IMR-90 (cell line): ENCODE measurements around the gene TBC1D9B. TPM values are rescaled to one million over a fixed set of nuclear protein-coding genes. Genes with fewer than 3 reads are reported as not detected.

Source experiments
- ATAC-seq: fragments of 200-7000 bp; cut with Tn5 transposase; 2 replicates; pipeline ENCODE4 v1.9.1; 2020; ENCODE audit warnings: low read depth, mild to moderate bottlenecking, moderate library complexity
- BruUV-seq: library from RNA; stranded (reverse); fragments of 400-500 nt; replicated peaks from 2 replicates; lab custom pipeline; 2021; lab: Mats Ljungman, UMichigan
- CTCF ChIA-PET: fragments of 300-600 bp; formaldehyde crosslinking; extraction: SDS; loops from one replicate; lab custom pipeline; 2021; ENCODE audit warnings: antibody characterized with exemption; lab: Yijun Ruan, JAX
- POLR2A ChIA-PET: fragments of 300-600 bp; sonication (Branson Sonifier 250); formaldehyde crosslinking; loops from one replicate; lab custom pipeline; 2022; ENCODE audit warnings: antibody characterized with exemption; ENCODE audit not compliant: unreplicated experiment; lab: Charles Lee
- DNase-seq: peaks from one replicate; pipeline ENCODE4 v3.0.0; 2013
- H2AFZ ChIP-seq: replicated peaks from 2 replicates; pipeline ENCODE3; 2013; ENCODE audit warnings: low read length, mild to moderate bottlenecking; ENCODE audit not compliant: poor library complexity
- H2AK5ac ChIP-seq: 2 replicates; pipeline ENCODE4 v1.6.1; 2013; ENCODE audit warnings: low read depth, low read length, inconsistent platforms
- H2AK9ac ChIP-seq: replicated peaks from 2 replicates; pipeline ENCODE3; 2013; ENCODE audit warnings: mild to moderate bottlenecking, low read depth, low read length, moderate library complexity; ENCODE audit not compliant: poor library complexity
- H2BK120ac ChIP-seq: 2 replicates; pipeline ENCODE4 v1.6.1; 2013; ENCODE audit warnings: low read depth, low read length, inconsistent platforms
- H2BK15ac ChIP-seq: 3 replicates; pipeline ENCODE4 v1.6.1; 2013; ENCODE audit warnings: low read depth, low read length, inconsistent platforms
- H2BK20ac ChIP-seq: 2 replicates; pipeline ENCODE4 v1.6.1; 2013; ENCODE audit warnings: low read depth, mild to moderate bottlenecking, inconsistent platforms, low read length, moderate library complexity
- H2BK5ac ChIP-seq: 2 replicates; pipeline ENCODE4 v1.6.1; 2013; ENCODE audit warnings: mild to moderate bottlenecking, low read depth, low read length, inconsistent platforms; ENCODE audit not compliant: poor library complexity, severe bottlenecking
- H3K14ac ChIP-seq: replicated peaks from 2 replicates; pipeline ENCODE4 v1.6.1; 2013; ENCODE audit warnings: low read depth, low read length, inconsistent platforms
- H3K18ac ChIP-seq: 2 replicates; pipeline ENCODE4 v1.6.1; 2013; ENCODE audit warnings: low read depth, low read length, control low read depth
- H3K23ac ChIP-seq: 2 replicates; pipeline ENCODE4 v1.6.1; 2013; ENCODE audit warnings: low read depth, low read length, inconsistent platforms
- H3K27ac ChIP-seq: 2 replicates; pipeline ENCODE4 v1.5.1; 2013; ENCODE audit warnings: mild to moderate bottlenecking, control low read depth, low read length; ENCODE audit not compliant: insufficient read depth
- H3K27me3 ChIP-seq: 2 replicates; pipeline ENCODE4 v1.6.1; 2013; ENCODE audit warnings: low read length; ENCODE audit not compliant: control insufficient read depth, insufficient read depth
- H3K36me3 ChIP-seq: 2 replicates; pipeline ENCODE4 v1.6.1; 2013; ENCODE audit warnings: low read length, mixed read lengths; ENCODE audit not compliant: control insufficient read depth, insufficient read depth
- H3K4ac ChIP-seq: 2 replicates; pipeline ENCODE4 v1.6.1; 2013; ENCODE audit warnings: low read depth, low read length, inconsistent platforms
- H3K4me1 ChIP-seq: 2 replicates; pipeline ENCODE4 v1.6.1; 2013; ENCODE audit warnings: low read length, mixed read lengths; ENCODE audit not compliant: control insufficient read depth, insufficient read depth
- H3K4me2 ChIP-seq: 2 replicates; pipeline ENCODE4 v1.6.1; 2013; ENCODE audit warnings: low read depth, mild to moderate bottlenecking, control low read depth, low read length, moderate library complexity
- H3K4me3 ChIP-seq: 2 replicates; pipeline ENCODE4 v1.5.1; 2013; ENCODE audit warnings: low read depth, mild to moderate bottlenecking, control low read depth, low read length, moderate library complexity; ENCODE audit not compliant: insufficient read depth
- H3K56ac ChIP-seq: 2 replicates; pipeline ENCODE4 v1.6.1; 2013; ENCODE audit warnings: low read length, inconsistent platforms; ENCODE audit not compliant: insufficient read depth; ENCODE audit errors: extremely low read depth
- H3K79me1 ChIP-seq, 2 experiments: 2 replicates each; pipeline ENCODE4 v1.6.1; 2013; ENCODE audit warnings: low read length in 2 of 2, inconsistent platforms in 1 of 2, low read depth in 1 of 2
- H3K9ac ChIP-seq: 2 replicates; pipeline ENCODE4 v1.6.1; 2013; ENCODE audit warnings: low read depth, low read length, control low read depth
- H3K9me1 ChIP-seq: 2 replicates; pipeline ENCODE4 v1.6.1; 2013; ENCODE audit warnings: low read length, inconsistent platforms; ENCODE audit not compliant: insufficient read depth
- H3K9me3 ChIP-seq: 2 replicates; pipeline ENCODE4 v1.6.1; 2013; ENCODE audit warnings: low read length; ENCODE audit not compliant: control insufficient read depth, insufficient read depth
- H4K20me1 ChIP-seq: 2 replicates; pipeline ENCODE4 v1.6.1; 2013; ENCODE audit warnings: low read length, inconsistent platforms; ENCODE audit not compliant: insufficient read depth
- H4K5ac ChIP-seq: 2 replicates; pipeline ENCODE4 v1.6.1; 2013; ENCODE audit warnings: mild to moderate bottlenecking, low read depth, low read length, control low read depth
- H4K8ac ChIP-seq, 2 experiments: 2 replicates each; pipeline ENCODE4 v1.6.1; 2013; ENCODE audit warnings: low read depth in 2 of 2, low read length in 2 of 2, control low read depth in 1 of 2, inconsistent platforms in 1 of 2
- H4K91ac ChIP-seq: 2 replicates; pipeline ENCODE4 v1.6.1; 2013; ENCODE audit warnings: low read depth, low read length, inconsistent platforms; ENCODE audit not compliant: insufficient read depth
- BHLHE40 ChIP-seq: fragments of 150-350 bp; IDR thresholded peaks from 2 replicates; pipeline ENCODE4 v1.6.1; 2016; ENCODE audit warnings: mild to moderate bottlenecking, low read depth, low read length
- CEBPB ChIP-seq: IDR thresholded peaks from 2 replicates; pipeline ENCODE4 v1.6.1; 2012; ENCODE audit warnings: low read depth, low read length, improper control_type of control experiment
- CHD1 ChIP-seq: IDR thresholded peaks from 2 replicates; pipeline ENCODE4 v1.6.1; 2012; ENCODE audit warnings: low read depth, low read length, improper control_type of control experiment
- CTCF ChIP-seq: conservative IDR thresholded peaks from 2 replicates; pipeline ENCODE4 v1.5.1; 2012; ENCODE audit warnings: mild to moderate bottlenecking, low read depth, low read length, improper control_type of control experiment
- ELK1 ChIP-seq: fragments of 150-350 bp; IDR thresholded peaks from 2 replicates; pipeline ENCODE4 v1.6.1; 2016; ENCODE audit warnings: low read depth, mild to moderate bottlenecking, low read length, moderate library complexity, borderline replicate concordance
- FOS ChIP-seq: fragments of 150-350 bp; IDR thresholded peaks from 2 replicates; pipeline ENCODE4 v1.6.1; 2016; ENCODE audit warnings: low read depth, low read length
- MAFK ChIP-seq: IDR thresholded peaks from 2 replicates; pipeline ENCODE4 v1.6.1; 2012; ENCODE audit warnings: low read depth, low read length, improper control_type of control experiment
- MAZ ChIP-seq: IDR thresholded peaks from 2 replicates; pipeline ENCODE4 v1.6.1; 2012; ENCODE audit warnings: low read depth, mild to moderate bottlenecking, low read length, improper control_type of control experiment, moderate library complexity, borderline replicate concordance
- MXI1 ChIP-seq: IDR thresholded peaks from 2 replicates; pipeline ENCODE4 v1.6.1; 2012; ENCODE audit warnings: low read depth, mild to moderate bottlenecking, low read length, moderate library complexity, borderline replicate concordance
- NFE2L2 ChIP-seq: fragments of 150-350 bp; IDR thresholded peaks from 2 replicates; pipeline ENCODE4 v1.6.1; 2016; ENCODE audit warnings: low read depth, mild to moderate bottlenecking, low read length
- POLR2A ChIP-seq: IDR thresholded peaks from 2 replicates; pipeline ENCODE4 v1.6.1; 2012; ENCODE audit warnings: mild to moderate bottlenecking, low read depth, low read length
- RAD21 ChIP-seq: IDR thresholded peaks from 2 replicates; pipeline ENCODE4 v1.6.1; 2012; ENCODE audit warnings: low read length, improper control_type of control experiment
- RCOR1 ChIP-seq: IDR thresholded peaks from 2 replicates; pipeline ENCODE4 v1.6.1; 2012; ENCODE audit warnings: mild to moderate bottlenecking, low read length, improper control_type of control experiment; ENCODE audit not compliant: insufficient replicate concordance
- RFX5 ChIP-seq: IDR thresholded peaks from 2 replicates; pipeline ENCODE4 v1.8.0; 2012; ENCODE audit warnings: low read depth, mild to moderate bottlenecking, low read length, moderate library complexity
- SMC3 ChIP-seq: fragments of 150-350 bp; IDR thresholded peaks from 2 replicates; pipeline ENCODE4 v1.6.1; 2016; ENCODE audit warnings: low read depth, mild to moderate bottlenecking, antibody characterized with exemption, low read length, moderate library complexity
- USF2 ChIP-seq: fragments of 150-350 bp; IDR thresholded peaks from 2 replicates; pipeline ENCODE4 v1.6.1; 2017; ENCODE audit warnings: mild to moderate bottlenecking, antibody characterized with exemption, low read length, low read depth
- WGBS, 2 experiments: methylation state at CpG; one replicate each; pipeline versions ENCODE4 v1.1.5 to v1.1.7; 2013; ENCODE audit warnings: missing lambda C conversion rate in 2 of 2; ENCODE audit not compliant: insufficient read length in 1 of 2; ENCODE audit errors: extremely low coverage in 2 of 2; 5-methylcytosine and 5-hydroxymethylcytosine counted together
- dilution Hi-C: fragments of 300-500 bp; cut with HindIII; formaldehyde crosslinking; loops from one replicate; pipeline ENCODE4 v1.14.3; 2018; ENCODE audit warnings: low sequenced_read_pairs; ENCODE audit not compliant: unreplicated experiment
- in situ Hi-C: fragments of 300-500 bp; cut with MboI; formaldehyde crosslinking; loops from 3 replicates; pipeline ENCODE4 v1.14.3; 2019; ENCODE audit warnings: low sequenced_read_pairs, inconsistent platforms, mixed read lengths
- intact Hi-C: fragments of 100-400 bp; cut with micrococcal nuclease; formaldehyde crosslinking; loops from 2 replicates; pipeline ENCODE4 v1.10.0; 2022
- polyA plus RNA-seq, 3 experiments: library from polyadenylated mRNA; depleted of rRNA; stranded (reverse); fragments of >200 nt; gene quantifications; 2 replicates each; pipeline ENCODE4 v1.2.3, GENCODE V29; 2012; ENCODE audit warnings: low replicate concordance in 1 of 3
- total RNA-seq: library from RNA; depleted of rRNA; stranded (reverse); fragments of >200 nt; gene quantifications from 2 replicates; pipeline ENCODE4 v1.2.3, GENCODE V29; 2012

Gene TBC1D9B
- total and polyA plus RNA-seq, 2 of the 4 experiments (the other 2 are of a cell fraction): 58.6 to 78.1 TPM

GRCh38 chr5:179895861-179896260 lies 11.8 kb downstream of the TBC1D9B start:
- H3K4ac ChIP-seq: no peak overlapping the region
- ATAC-seq (no peak), DNase-seq (no peak)
- 0 out of 2 replicates have a peak, but pooled peaks cover 4% of the 10 kb centered on the region for H3K9me1 ChIP-seq
- no peak overlapping the region for H2BK120ac ChIP-seq
- no peaks in the 10 kb centered on the region for H3K27me3 ChIP-seq
- no peak overlapping the region for H3K56ac ChIP-seq
- no peaks in the 10 kb centered on the region for H3K9me3 ChIP-seq
- H3K4me3 ChIP-seq: no peak overlapping the region
- dilution Hi-C loops (no loop called here), in situ Hi-C loops (no loop called here), intact Hi-C loops (no loop called here)
- TF ChIP-seq POLR2A: no peak
- no peak for TF ChIP-seq MAFK
- TF ChIP-seq SMC3: no peak
- no peak for TF ChIP-seq USF2
- TF ChIP-seq RFX5: no peak
- no peak for TF ChIP-seq ELK1
- no peak for TF ChIP-seq CEBPB
- TF ChIP-seq BHLHE40: no peak
- no peak for TF ChIP-seq MXI1
- TF ChIP-seq MAZ: no peak
- no peak for TF ChIP-seq NFE2L2
- no peak for TF ChIP-seq RCOR1
- no peak for TF ChIP-seq CHD1
- TF ChIP-seq RAD21: no peak
- TF ChIP-seq CTCF: no peak
- TF ChIP-seq FOS: no peak
- peaks cover 78% of the 10 kb centered on the region for H3K36me3 ChIP-seq
- ChIA-PET CTCF (no interaction called here), POLR2A (no interaction called here)
- H2BK5ac ChIP-seq: no peak overlapping the region
- no peaks in the 10 kb centered on the region for H3K4me1 ChIP-seq
- H3K14ac ChIP-seq: no peak overlapping the region
- H3K23ac ChIP-seq: no peak overlapping the region
- H2AK5ac ChIP-seq: no peak overlapping the region
- WGBS, 2 experiments: no CpG with 5 or more reads among the region's 6 CpGs
- H3K27ac ChIP-seq: no peak overlapping the region
- H4K8ac ChIP-seq: no peak overlapping the region
- H3K9ac ChIP-seq: no peak overlapping the region
- H3K4me2 ChIP-seq: no peak overlapping the region
- no peak overlapping the region for H3K18ac ChIP-seq
- no peak overlapping the region for H2BK15ac ChIP-seq
- peaks cover 17 to 24% of the 10 kb centered on the region in 2 experiments for H3K79me1 ChIP-seq
- H2AFZ ChIP-seq: no peak overlapping the region
- H4K91ac ChIP-seq: no peak overlapping the region
- H2AK9ac ChIP-seq: no peak overlapping the region
- no TSS peak for BruUV-seq
- H4K20me1 ChIP-seq: peaks cover 13% of the 10 kb centered on the region; the same call in 1 of the 2 replicates
- H2BK20ac ChIP-seq: no peak overlapping the region
- H4K5ac ChIP-seq: no peak overlapping the region
